ENCODE results near the gene CREB5.

GRCh38 chr7:28733035-28733434 lies 320.7 kb downstream of the CREB5 start:
- TF ChIP-seq POU6F1 (CRISPR knock-in tag; IDR thresholded peaks at IDR 0.05; ENCODE audit: borderline replicate concordance, low read depth) (no peak), TSHZ2 (CRISPR knock-in tag; IDR thresholded peaks at IDR 0.05) (no peak), ZNF565 (CRISPR knock-in tag; conservative IDR thresholded peaks at IDR 0.05; ENCODE audit: low read depth) (no peak), ARNTL (CRISPR knock-in tag; IDR thresholded peaks at IDR 0.05; ENCODE audit: borderline replicate concordance, low read depth) (no peak), CREB5 (CRISPR knock-in tag; IDR thresholded peaks at IDR 0.05; ENCODE audit: low read depth) (no peak)

Data from SK-N-SH treated with all-trans-retinoic acid at 6 μM for 48 hours (cell line).